ENCODE measurements around the gene SS18L1.
"Not testable (repeated sequence)": the region's sequence is repeated elsewhere in the genome, so short reads cannot be mapped to it uniquely, and the experiment has no call there.

SS18L1 gene

GRCh38 chr20:62141397-62142251 is 1.9 kb upstream of the SS18L1 start:
- Mint-ChIP-seq H3K4me3 (peak overlapping the region; percentile 89), H3K9me3 (no peaks in the 10 kb centered on the region), H3K36me3 (peaks cover 64% of the 10 kb centered on the region), H3K4me1 (peaks cover 58% of the 10 kb centered on the region), H3K27ac (peak overlapping the region; percentile 95)
- ATAC-seq (peak; percentile 8), DNase-seq (ENCODE audit: low spot score in 2 of 2) (no peak)

GRCh38 chr20:62142252-62143080 is 1.1 kb upstream of the SS18L1 start:
- Mint-ChIP-seq H3K27ac (peak overlapping the region; percentile 95), H3K4me3 (peak overlapping the region; percentile 89), H3K9me3 (no peaks in the 10 kb centered on the region), H3K4me1 (peaks cover 56% of the 10 kb centered on the region), H3K36me3 (peaks cover 59% of the 10 kb centered on the region)
- DNase-seq (ENCODE audit: low spot score in 2 of 2) (peak in 1 of 2 donors; percentile 61), ATAC-seq (peak; percentile 35)

- peak; percentile 31 for ATAC-seq
- Mint-ChIP-seq H3K4me1 (peaks cover 55% of the 10 kb centered on the region), H3K36me3 (peaks cover 44% of the 10 kb centered on the region), H3K27ac (peak overlapping the region; percentile 56), H3K4me3 (peak overlapping the region; percentile 89), H3K9me3 (no peaks in the 10 kb centered on the region)
- peak; percentile 40 to 75 for DNase-seq (ENCODE audit: low spot score in 2 of 2)
Observed at GRCh38 chr20:62143957-62144825, 622 bp downstream of the SS18L1 start.

GRCh38 chr20:62145688-62146018 is 2.1 kb downstream of the SS18L1 start:
- Mint-ChIP-seq H3K36me3 (peaks cover 30% of the 10 kb centered on the region), H3K4me1 (peaks cover 59% of the 10 kb centered on the region), H3K9me3 (no peaks in the 10 kb centered on the region), H3K27ac (no peak overlapping the region), H3K4me3 (peak overlapping the region; percentile 89)
- ATAC-seq (no peak), DNase-seq (ENCODE audit: low spot score in 2 of 2) (no peak)

- DNase-seq (ENCODE audit: low spot score in 2 of 2) (no peak), ATAC-seq (no peak)
- Mint-ChIP-seq H3K4me1 (peaks cover 54% of the 10 kb centered on the region), H3K36me3 (peaks cover 25% of the 10 kb centered on the region), H3K4me3 (no peak overlapping the region), H3K27ac (no peak overlapping the region), H3K9me3 (no peaks in the 10 kb centered on the region)
Observed at GRCh38 chr20:62146019-62146755, 2.6 kb downstream of the SS18L1 start.

- H3K4me1 Mint-ChIP-seq: peaks cover 44% of the 10 kb centered on the region
- no peak overlapping the region for H3K27ac Mint-ChIP-seq
- no peaks in the 10 kb centered on the region for H3K9me3 Mint-ChIP-seq
Observed at GRCh38 chr20:62147125-62147524, 3.6 kb downstream of the SS18L1 start.

GRCh38 chr20:62147528-62147927 is 4.0 kb downstream of the SS18L1 start:
- no peak for DNase-seq (ENCODE audit: low spot score in 2 of 2)
- H3K27ac Mint-ChIP-seq: no peak overlapping the region
- H3K4me3 Mint-ChIP-seq: no peak overlapping the region
- no peak for ATAC-seq
- H3K9me3 Mint-ChIP-seq: no peaks in the 10 kb centered on the region
- peaks cover 11% of the 10 kb centered on the region for H3K36me3 Mint-ChIP-seq
- H3K4me1 Mint-ChIP-seq: peaks cover 44% of the 10 kb centered on the region

More at GRCh38 chr20:62147125-62147524, 3.6 kb downstream of the SS18L1 start:
- DNase-seq (ENCODE audit: low spot score in 2 of 2): no peak
- no peak for ATAC-seq
- Mint-ChIP-seq H3K4me3 (no peak overlapping the region), H3K36me3 (peaks cover 15% of the 10 kb centered on the region)

GRCh38 chr20:62148383-62148782 is 4.8 kb downstream of the SS18L1 start:
- H3K9me3 Mint-ChIP-seq; H3K27ac Mint-ChIP-seq; DNase-seq (ENCODE audit: low spot score in 2 of 2); ATAC-seq; H3K4me3 Mint-ChIP-seq: not testable (repeated sequence)
- H3K36me3 Mint-ChIP-seq: peaks cover 17% of the 10 kb centered on the region
- H3K4me1 Mint-ChIP-seq: peaks cover 51% of the 10 kb centered on the region

GRCh38 chr20:62148908-62149314 is 5.3 kb downstream of the SS18L1 start:
- Mint-ChIP-seq H3K36me3 (peaks cover 21% of the 10 kb centered on the region), H3K27ac (no peak overlapping the region), H3K4me1 (peaks cover 51% of the 10 kb centered on the region), H3K4me3 (no peak overlapping the region), H3K9me3 (peaks cover 3% of the 10 kb centered on the region)
- DNase-seq (ENCODE audit: low spot score in 2 of 2) (no peak), ATAC-seq (no peak)

- H3K4me3 Mint-ChIP-seq: no peak overlapping the region
- DNase-seq (ENCODE audit: low spot score in 2 of 2): no peak
- peaks cover 19% of the 10 kb centered on the region for H3K36me3 Mint-ChIP-seq
- ATAC-seq: no peak
- H3K4me1 Mint-ChIP-seq: peaks cover 47% of the 10 kb centered on the region
- H3K9me3 Mint-ChIP-seq: peaks cover 3% of the 10 kb centered on the region
- no peak overlapping the region for H3K27ac Mint-ChIP-seq
Observed at GRCh38 chr20:62149532-62150309, 6.2 kb downstream of the SS18L1 start.

GRCh38 chr20:62150310-62150575 is 6.7 kb downstream of the SS18L1 start:
- peaks cover 42% of the 10 kb centered on the region for H3K4me1 Mint-ChIP-seq
- peaks cover 3% of the 10 kb centered on the region for H3K9me3 Mint-ChIP-seq
- no peak for DNase-seq (ENCODE audit: low spot score in 2 of 2)
- no peak overlapping the region for H3K27ac Mint-ChIP-seq
- H3K4me3 Mint-ChIP-seq: no peak overlapping the region
- peaks cover 18% of the 10 kb centered on the region for H3K36me3 Mint-ChIP-seq
- ATAC-seq: no peak

GRCh38 chr20:62151225-62151624 is 7.7 kb downstream of the SS18L1 start:
- peaks cover 44% of the 10 kb centered on the region for H3K4me1 Mint-ChIP-seq
- no peak overlapping the region for H3K27ac Mint-ChIP-seq
- H3K36me3 Mint-ChIP-seq: peaks cover 18% of the 10 kb centered on the region

GRCh38 chr20:62151835-62152364 is 8.3 kb downstream of the SS18L1 start:
- Mint-ChIP-seq H3K27ac (no peak overlapping the region), H3K4me3 (no peak overlapping the region)

More at GRCh38 chr20:62151225-62151624, 7.7 kb downstream of the SS18L1 start:
- Mint-ChIP-seq H3K4me3 (no peak overlapping the region), H3K9me3 (peaks cover 3% of the 10 kb centered on the region)
- ATAC-seq: no peak
- no peak for DNase-seq (ENCODE audit: low spot score in 2 of 2)

More at GRCh38 chr20:62151835-62152364, 8.3 kb downstream of the SS18L1 start:
- peaks cover 18% of the 10 kb centered on the region for H3K36me3 Mint-ChIP-seq
- H3K4me1 Mint-ChIP-seq: peaks cover 46% of the 10 kb centered on the region
- ATAC-seq: no peak
- peaks cover 3% of the 10 kb centered on the region for H3K9me3 Mint-ChIP-seq
- DNase-seq (ENCODE audit: low spot score in 2 of 2): no peak
